Mesendoderm (in vitro differentiated cells): ENCODE measurements around the gene STARD5. TPM values are rescaled to one million over a fixed set of nuclear protein-coding genes. Genes with fewer than 3 reads are reported as not detected.

Experiments used
- DNase-seq: peaks from one replicate; pipeline ENCODE4 v3.0.0; 2013
- H2AK5ac ChIP-seq: 2 replicates; pipeline ENCODE4 v1.6.1; 2013; ENCODE audit warnings: low read length, inconsistent platforms
- H2BK120ac ChIP-seq: 2 replicates; pipeline ENCODE4 v1.6.1; 2013; ENCODE audit warnings: low read depth, mild to moderate bottlenecking, low read length, moderate library complexity, mixed read lengths
- H2BK15ac ChIP-seq: replicated peaks from 2 replicates; pipeline ENCODE4 v1.6.1; 2013; ENCODE audit warnings: low read depth, mild to moderate bottlenecking, moderate library complexity
- H2BK5ac ChIP-seq: 2 replicates; pipeline ENCODE4 v1.6.1; 2013; ENCODE audit warnings: low read length, inconsistent platforms
- H3K18ac ChIP-seq: 2 replicates; pipeline ENCODE4 v1.6.1; 2013; ENCODE audit warnings: mild to moderate bottlenecking, low read length, mixed read lengths
- H3K23ac ChIP-seq: one replicate; pipeline ENCODE4 v1.6.1; 2013; ENCODE audit warnings: low read length
- H3K27ac ChIP-seq: 2 replicates; pipeline ENCODE4 v1.5.1; 2013; ENCODE audit warnings: low read depth, mild to moderate bottlenecking, inconsistent platforms, low read length, moderate library complexity
- H3K27me3 ChIP-seq: 2 replicates; pipeline ENCODE4 v1.6.1; 2013; ENCODE audit warnings: low read length, control low read depth, mild to moderate bottlenecking, inconsistent platforms; ENCODE audit not compliant: insufficient read depth, poor library complexity
- H3K36me3 ChIP-seq: 2 replicates; pipeline ENCODE4 v1.6.1; 2013; ENCODE audit warnings: low read length, inconsistent platforms; ENCODE audit not compliant: control insufficient read depth, insufficient read depth
- H3K4ac ChIP-seq: one replicate; pipeline ENCODE4 v1.6.1; 2013; ENCODE audit warnings: low read depth, mild to moderate bottlenecking, low read length, moderate library complexity
- H3K4me1 ChIP-seq: 2 replicates; pipeline ENCODE4 v1.6.1; 2013; ENCODE audit warnings: low read depth, low read length, inconsistent platforms; ENCODE audit not compliant: control insufficient read depth
- H3K4me2 ChIP-seq: 2 replicates; pipeline ENCODE4 v1.6.1; 2013; ENCODE audit warnings: low read length
- H3K4me3 ChIP-seq: 2 replicates; pipeline ENCODE4 v1.5.1; 2013; ENCODE audit warnings: mild to moderate bottlenecking, low read length
- H3K56ac ChIP-seq: one replicate; pipeline ENCODE4 v1.6.1; 2013; ENCODE audit warnings: low read length
- H3K79me1 ChIP-seq: 2 replicates; pipeline ENCODE4 v1.6.1; 2013; ENCODE audit warnings: low read length, inconsistent platforms
- H3K79me2 ChIP-seq: 2 replicates; pipeline ENCODE4 v1.6.1; 2013; ENCODE audit warnings: mild to moderate bottlenecking, low read length; ENCODE audit not compliant: control insufficient read depth, insufficient read depth
- H3K9ac ChIP-seq: 2 replicates; pipeline ENCODE4 v1.6.1; 2013; ENCODE audit warnings: low read length, inconsistent platforms
- H4K5ac ChIP-seq: one replicate; pipeline ENCODE4 v1.6.1; 2013; ENCODE audit warnings: low read length
- H4K8ac ChIP-seq: one replicate; pipeline ENCODE4 v1.6.1; 2013; ENCODE audit warnings: low read depth, mild to moderate bottlenecking, control low read depth, low read length, moderate library complexity
- WGBS: extraction: QIAGEN DNeasy Blood & Tissue Kit; methylation state at CpG from one replicate; pipeline ENCODE4 v1.1.7; 2013; ENCODE audit warnings: low lambda C conversion rate, missing lambda C conversion rate; ENCODE audit not compliant: insufficient coverage; ENCODE audit errors: extremely low coverage; 5-methylcytosine and 5-hydroxymethylcytosine counted together
- polyA plus RNA-seq, 2 experiments: library from polyadenylated mRNA; stranded (reverse); fragments of 200-250 nt; gene quantifications; one replicate each; pipeline ENCODE4 v1.2.3, GENCODE V29; 2013

Gene STARD5
- 0.74 TPM for polyA plus RNA-seq (2013, experiment 1 of 2)
- 0.87 TPM for polyA plus RNA-seq (2013, experiment 2 of 2)

GRCh38 chr15:81323944-81324881 lies at the start of gene STARD5:
Gene STARD5, minus strand, starts transcription at chr15:81324141. Its CDS starts 42 bp downstream, at chr15:81324099.
- no peak within 1 kb of the TSS for H4K5ac ChIP-seq
- peak; percentile 99 for DNase-seq
- H3K36me3 ChIP-seq: no peaks in the 10 kb centered on the region
- peak within 1 kb of the TSS; percentile 89 for H3K4me2 ChIP-seq
- no peak within 1 kb of the TSS for H3K4ac ChIP-seq
- no peaks in the 10 kb centered on the region for H3K79me1 ChIP-seq
- no peak within 1 kb of the TSS for H2BK15ac ChIP-seq
- H3K4me1 ChIP-seq: no peaks in the 10 kb centered on the region
- no peaks in the 10 kb centered on the region for H3K79me2 ChIP-seq
- WGBS: no CpG with 5 or more reads among the region's 67 CpGs
- H3K18ac ChIP-seq: no peak within 1 kb of the TSS
- H2BK5ac ChIP-seq: no peak within 1 kb of the TSS
- no peak within 1 kb of the TSS for H2BK120ac ChIP-seq
- no peak within 1 kb of the TSS for H3K27ac ChIP-seq
- peak within 1 kb of the TSS; percentile 93 for H3K56ac ChIP-seq
- H3K4me3 ChIP-seq: peak within 1 kb of the TSS; percentile 90
- no peaks in the 10 kb centered on the region for H3K27me3 ChIP-seq
- H3K23ac ChIP-seq: peak within 1 kb of the TSS; percentile 20
- H3K9ac ChIP-seq: peak within 1 kb of the TSS; percentile 91
- no peak within 1 kb of the TSS for H4K8ac ChIP-seq
- H2AK5ac ChIP-seq: no peak within 1 kb of the TSS

GRCh38 chr15:81373176-81373575 lies 49.2 kb upstream of the STARD5 start:
- no CpG with 5 or more reads among the region's 5 CpGs for WGBS
- Histone ChIP-seq H4K5ac (no peak overlapping the region), H3K27me3 (no peaks in the 10 kb centered on the region), H3K9ac (no peak overlapping the region), H4K8ac (no peak overlapping the region), H3K4ac (no peak overlapping the region), H3K23ac (no peak overlapping the region), H3K18ac (no peak overlapping the region), H2BK15ac (no peak overlapping the region), H3K36me3 (no peaks in the 10 kb centered on the region), H2AK5ac (no peak overlapping the region), H3K4me2 (no peak overlapping the region), H2BK5ac (no peak overlapping the region), H3K56ac (no peak overlapping the region), H3K79me2 (no peaks in the 10 kb centered on the region), H3K79me1 (no peaks in the 10 kb centered on the region), H3K4me3 (no peak overlapping the region), H2BK120ac (no peak overlapping the region), H3K4me1 (no peaks in the 10 kb centered on the region), H3K27ac (no peak overlapping the region)
- DNase-seq: no peak

GRCh38 chr15:81372575-81372974 lies 48.6 kb upstream of the STARD5 start:
- Histone ChIP-seq H3K9ac (no peak overlapping the region), H3K56ac (no peak overlapping the region), H3K79me2 (no peaks in the 10 kb centered on the region), H2BK5ac (no peak overlapping the region), H3K36me3 (no peaks in the 10 kb centered on the region), H3K4ac (no peak overlapping the region), H3K18ac (no peak overlapping the region), H3K4me3 (no peak overlapping the region), H3K4me1 (no peaks in the 10 kb centered on the region), H2AK5ac (no peak overlapping the region), H4K5ac (no peak overlapping the region), H3K27me3 (no peaks in the 10 kb centered on the region), H2BK15ac (no peak overlapping the region), H2BK120ac (no peak overlapping the region), H3K23ac (no peak overlapping the region), H3K79me1 (no peaks in the 10 kb centered on the region), H3K27ac (no peak overlapping the region), H3K4me2 (no peak overlapping the region), H4K8ac (no peak overlapping the region)
- no CpG with 5 or more reads among the region's 3 CpGs for WGBS
- no peak for DNase-seq

GRCh38 chr15:81363718-81364500 lies 40.0 kb upstream of the STARD5 start:
- Histone ChIP-seq H3K79me1 (no peaks in the 10 kb centered on the region), H3K23ac (no peak overlapping the region), H3K27ac (no peak overlapping the region), H2BK120ac (no peak overlapping the region), H2AK5ac (no peak overlapping the region), H2BK5ac (no peak overlapping the region), H3K9ac (no peak overlapping the region), H3K4me1 (no peaks in the 10 kb centered on the region), H4K8ac (no peak overlapping the region), H2BK15ac (no peak overlapping the region), H3K79me2 (no peaks in the 10 kb centered on the region), H3K4me2 (no peak overlapping the region), H3K4me3 (no peak overlapping the region), H3K56ac (no peak overlapping the region), H3K18ac (no peak overlapping the region), H3K36me3 (no peaks in the 10 kb centered on the region), H3K4ac (no peak overlapping the region), H4K5ac (no peak overlapping the region), H3K27me3 (no peaks in the 10 kb centered on the region)
- DNase-seq: no peak
- 100% methylated on average over 1 of the region's 5 CpGs for WGBS

- Histone ChIP-seq H2AK5ac (no peak overlapping the region), H3K36me3 (no peaks in the 10 kb centered on the region), H3K27ac (no peak overlapping the region), H4K5ac (no peak overlapping the region), H3K79me2 (no peaks in the 10 kb centered on the region), H3K18ac (no peak overlapping the region), H3K4me1 (no peaks in the 10 kb centered on the region), H2BK15ac (no peak overlapping the region), H4K8ac (no peak overlapping the region), H2BK120ac (no peak overlapping the region), H3K23ac (no peak overlapping the region), H3K56ac (no peak overlapping the region), H3K27me3 (no peaks in the 10 kb centered on the region), H3K4me2 (no peak overlapping the region), H3K9ac (no peak overlapping the region), H3K79me1 (no peaks in the 10 kb centered on the region), H3K4ac (no peak overlapping the region), H2BK5ac (no peak overlapping the region), H3K4me3 (no peak overlapping the region)
- no CpG with 5 or more reads among the region's 3 CpGs for WGBS
- DNase-seq: no peak
Measured at GRCh38 chr15:81363276-81363675, 39.3 kb upstream of the STARD5 start.
